GM12874 (cell line): ENCODE measurements around the gene HK2.

Experiments used
- TF ChIP-seq, protein P1 (sequence below): IDR thresholded peaks from 2 replicates; pipeline ENCODE4 v1.5.1; 2011; ENCODE audit warnings: low read depth, mild to moderate bottlenecking, control low read depth, low read length, moderate library complexity; ENCODE audit not compliant: insufficient read depth

The HK2 gene

DNA sequence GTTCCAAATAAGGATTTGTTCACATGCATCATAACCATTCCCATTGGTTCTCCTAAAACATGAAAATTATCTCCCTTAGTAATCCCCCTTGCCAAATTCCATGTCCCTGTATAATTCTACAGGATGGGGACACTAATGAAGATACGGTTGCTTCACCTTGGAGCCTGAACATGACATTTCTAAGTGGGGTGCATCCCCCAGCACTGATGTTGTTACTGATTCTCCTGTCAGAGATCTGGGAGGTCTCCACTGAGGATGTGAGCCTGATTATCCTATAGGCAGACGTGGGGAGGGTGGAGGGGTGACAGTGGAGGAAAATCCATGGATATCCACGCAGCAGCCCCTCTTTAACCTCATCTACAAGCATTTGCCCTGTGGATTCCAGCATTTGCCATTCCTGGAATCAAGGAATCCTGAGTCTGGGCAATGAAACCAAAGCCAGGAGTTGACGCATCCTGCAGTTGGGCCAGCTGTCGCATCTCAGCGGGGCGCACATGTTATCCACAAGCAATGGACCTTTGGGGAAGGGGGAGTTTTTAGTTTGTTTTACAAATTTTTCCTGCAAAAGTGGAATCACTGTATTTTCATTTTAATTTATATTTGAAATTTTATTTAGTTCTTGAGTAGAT lies 57.3 kb downstream of the HK2 start:
- TF ChIP-seq, protein P1, sequence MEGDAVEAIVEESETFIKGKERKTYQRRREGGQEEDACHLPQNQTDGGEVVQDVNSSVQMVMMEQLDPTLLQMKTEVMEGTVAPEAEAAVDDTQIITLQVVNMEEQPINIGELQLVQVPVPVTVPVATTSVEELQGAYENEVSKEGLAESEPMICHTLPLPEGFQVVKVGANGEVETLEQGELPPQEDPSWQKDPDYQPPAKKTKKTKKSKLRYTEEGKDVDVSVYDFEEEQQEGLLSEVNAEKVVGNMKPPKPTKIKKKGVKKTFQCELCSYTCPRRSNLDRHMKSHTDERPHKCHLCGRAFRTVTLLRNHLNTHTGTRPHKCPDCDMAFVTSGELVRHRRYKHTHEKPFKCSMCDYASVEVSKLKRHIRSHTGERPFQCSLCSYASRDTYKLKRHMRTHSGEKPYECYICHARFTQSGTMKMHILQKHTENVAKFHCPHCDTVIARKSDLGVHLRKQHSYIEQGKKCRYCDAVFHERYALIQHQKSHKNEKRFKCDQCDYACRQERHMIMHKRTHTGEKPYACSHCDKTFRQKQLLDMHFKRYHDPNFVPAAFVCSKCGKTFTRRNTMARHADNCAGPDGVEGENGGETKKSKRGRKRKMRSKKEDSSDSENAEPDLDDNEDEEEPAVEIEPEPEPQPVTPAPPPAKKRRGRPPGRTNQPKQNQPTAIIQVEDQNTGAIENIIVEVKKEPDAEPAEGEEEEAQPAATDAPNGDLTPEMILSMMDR = no peak

DNA sequence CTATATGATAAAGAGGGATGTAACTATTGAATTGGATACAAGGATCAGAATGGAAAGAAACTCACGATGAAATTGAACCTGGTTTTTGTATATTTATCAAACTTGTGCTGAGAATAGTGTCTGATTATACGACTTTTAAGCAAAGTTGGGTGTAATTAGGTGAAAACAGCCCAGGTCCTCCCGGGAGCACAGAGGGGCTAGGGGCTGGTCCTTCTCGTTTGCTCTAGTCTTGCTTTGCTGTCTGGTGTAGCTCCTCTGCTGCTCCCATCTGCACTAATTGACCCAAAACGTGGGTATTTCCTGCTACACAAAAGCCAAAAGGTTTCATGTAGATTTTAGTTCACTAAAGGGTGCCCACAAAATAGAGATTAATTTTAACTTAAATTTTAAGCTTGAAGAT lies 58.7 kb downstream of the HK2 start:
- TF ChIP-seq, protein P1 = no peak

DNA sequence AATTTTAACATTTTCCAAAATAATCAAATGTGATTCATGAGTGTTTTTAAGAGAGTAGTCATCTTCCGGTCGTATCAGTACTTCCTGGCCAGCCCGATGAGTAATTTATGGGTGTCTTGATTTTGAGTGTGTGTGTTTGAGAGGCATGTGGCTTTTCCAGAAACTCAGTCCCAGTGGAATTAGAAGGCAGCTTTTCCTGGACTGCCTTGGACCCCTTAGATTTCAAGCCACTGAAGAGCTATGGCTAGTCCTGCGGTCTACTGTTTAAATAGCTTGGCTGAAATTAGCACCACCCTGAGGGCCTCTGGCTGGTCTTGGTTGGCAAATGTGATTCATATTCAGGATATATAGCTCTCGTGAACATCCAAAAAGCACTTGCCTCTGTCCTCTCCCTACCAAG lies 59.4 kb downstream of the HK2 start:
- TF ChIP-seq, protein P1 = no peak

DNA sequence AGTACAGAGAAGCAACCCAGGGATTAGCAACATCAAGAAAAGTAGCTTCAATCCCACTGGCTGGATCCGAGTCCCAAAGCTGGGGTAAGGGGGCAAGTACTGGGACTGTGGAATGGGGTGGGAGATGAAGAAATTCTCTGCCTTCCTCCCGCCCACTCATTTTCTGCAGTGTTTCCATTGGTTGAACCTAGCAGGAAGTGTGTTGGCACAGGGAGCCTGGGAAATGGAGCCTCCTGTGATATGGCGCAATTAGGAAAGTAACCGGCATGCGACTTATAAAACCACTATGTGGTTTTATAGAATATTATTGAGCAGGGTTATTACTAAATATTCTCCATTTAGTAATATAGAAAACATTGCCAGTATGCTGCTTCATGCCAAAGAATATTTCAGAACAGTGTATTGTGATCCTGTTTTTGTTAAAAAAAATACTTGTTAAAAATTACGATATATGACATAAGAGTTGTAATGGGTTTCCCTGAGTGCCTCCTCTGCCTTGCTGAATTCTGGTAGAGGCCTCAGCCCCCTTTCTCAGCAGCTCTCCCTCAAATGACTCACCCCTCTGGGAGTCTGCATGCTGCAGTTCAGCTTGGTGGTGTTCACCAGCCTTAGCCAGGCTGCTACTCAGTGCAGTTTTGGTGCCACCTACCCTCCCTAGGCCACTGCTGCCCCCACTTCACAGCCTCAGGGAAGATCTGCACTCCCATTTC lies 60.5 kb downstream of the HK2 start:
- TF ChIP-seq, protein P1 = no peak

DNA sequence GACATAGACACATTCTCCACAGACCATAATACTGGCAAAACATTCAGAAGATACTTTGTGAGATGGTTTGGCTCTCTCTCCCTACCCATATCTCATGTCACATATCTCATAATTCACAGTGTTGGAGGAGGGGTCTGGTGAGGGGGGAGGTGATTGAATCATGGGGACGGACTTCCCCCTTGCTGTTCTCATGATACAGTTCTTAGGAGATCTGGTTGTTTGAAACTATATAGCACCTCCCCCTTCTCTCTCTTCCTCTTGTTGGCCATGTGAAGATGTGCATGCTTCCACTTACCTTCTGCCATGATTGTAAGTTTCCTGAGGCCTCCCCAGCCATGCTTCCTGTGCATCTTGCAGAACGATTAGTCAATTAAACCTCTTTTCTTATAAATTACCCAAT lies 61.1 kb downstream of the HK2 start:
- TF ChIP-seq, protein P1 = no peak

DNA sequence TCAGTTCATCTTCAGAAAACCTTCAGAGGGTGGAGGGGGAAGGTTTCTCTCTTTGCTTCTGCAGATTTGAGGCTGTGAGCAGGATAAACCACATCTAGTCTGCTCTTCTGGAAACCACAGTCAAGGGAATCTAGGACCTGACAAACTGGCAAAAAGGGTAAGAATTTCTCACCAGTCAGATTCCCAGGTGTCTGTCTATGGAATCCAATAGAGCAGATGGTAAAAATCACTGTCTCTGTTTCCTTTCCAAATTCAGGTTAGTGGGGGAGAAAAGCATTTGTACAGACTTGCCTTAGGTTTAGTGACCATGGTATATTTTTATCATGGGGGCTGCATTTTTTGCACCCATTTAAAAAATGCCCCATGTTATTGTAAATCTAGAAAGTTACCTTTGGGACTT lies 62.3 kb downstream of the HK2 start:
- TF ChIP-seq, protein P1 = no peak

DNA sequence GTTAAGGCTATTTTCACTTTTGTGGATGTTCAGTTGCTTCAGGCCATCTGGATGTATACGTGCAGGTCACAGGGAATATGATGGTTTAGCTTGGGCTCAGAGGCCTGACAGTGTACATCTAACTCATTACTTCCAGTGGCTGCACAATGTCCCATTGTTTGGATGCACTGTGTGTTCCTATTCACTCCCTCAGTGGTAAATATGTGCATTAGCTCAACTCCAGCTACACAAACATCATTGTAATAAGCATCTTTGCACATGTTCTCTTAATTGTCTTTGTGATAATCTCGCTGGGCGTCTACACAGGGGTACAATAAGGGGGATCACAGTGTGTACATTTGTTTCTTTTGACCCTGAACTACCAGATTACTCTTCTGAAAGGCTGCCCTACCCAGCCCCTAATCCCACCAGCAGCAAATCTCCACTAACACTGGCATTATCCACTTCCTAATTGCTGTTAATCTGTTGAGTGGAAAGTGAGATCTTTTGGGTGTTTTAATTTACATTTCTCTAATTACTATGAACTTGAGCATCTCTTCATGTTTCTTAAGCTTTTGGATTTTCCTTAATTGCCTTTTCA lies 68.4 kb downstream of the HK2 start:
- TF ChIP-seq, protein P1 = no peak
